ENCODE measurements around the gene MAN1A1. TPM values are rescaled to one million over a fixed set of nuclear protein-coding genes. Genes with fewer than 3 reads are reported as not detected.

Gene MAN1A1
- total and polyA plus RNA-seq, 2 experiments from 2014 or later = 2.0 to 8.7 TPM

DNA sequence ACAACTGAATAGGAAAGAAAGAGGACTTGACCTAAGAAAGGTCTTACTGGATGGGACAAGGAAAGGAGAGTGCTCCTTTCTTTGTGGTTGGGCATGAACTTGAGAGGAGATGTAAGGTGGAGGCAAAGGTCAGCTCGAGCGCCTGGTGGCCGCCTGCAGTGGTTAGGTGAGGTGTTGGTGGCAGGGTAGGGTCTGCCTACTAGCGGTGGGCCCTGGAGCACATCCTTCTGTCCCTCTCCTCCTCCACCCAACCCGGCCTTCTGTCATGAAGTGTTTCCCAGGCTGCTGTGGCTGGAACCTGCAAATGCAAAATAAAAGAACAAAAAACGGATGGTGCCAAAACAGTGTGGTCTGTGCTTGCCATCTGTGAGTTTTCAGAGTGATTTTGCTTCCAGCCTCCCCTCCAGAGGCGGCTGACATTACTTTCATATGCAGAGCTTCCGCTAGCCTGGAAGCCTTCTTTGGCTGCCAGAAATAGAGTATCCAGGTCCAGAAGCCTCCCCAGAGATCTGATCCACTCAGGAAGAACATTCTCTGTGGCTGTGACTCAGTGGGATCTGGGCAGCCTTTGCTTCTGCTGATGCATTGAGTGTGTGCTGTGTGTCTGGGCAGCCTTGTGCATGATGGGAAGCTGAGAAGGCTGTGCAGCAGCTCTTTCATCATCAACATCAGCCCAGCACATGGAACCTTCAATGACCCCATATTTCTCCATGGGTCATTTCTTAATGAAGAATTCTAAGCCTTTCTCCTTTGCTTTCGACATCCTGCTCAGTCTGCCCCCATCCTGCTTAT, 191.3 kb downstream of the MAN1A1 start (continued):
- TF ChIP-seq EZH2 (IDR thresholded peaks at IDR 0.05; ENCODE audit: low read depth, unreplicated experiment) (no peak), POLR2AphosphoS5 (IDR thresholded peaks at IDR 0.05; ENCODE audit: low read depth) (no peak), ZNF331 (CRISPR knock-in tag; IDR thresholded peaks at IDR 0.05; ENCODE audit: low read depth) (no peak), CREB1 (CRISPR knock-in tag; IDR thresholded peaks at IDR 0.05; ENCODE audit: low read depth) (no peak)
- TF ChIP-seq, protein P1, sequence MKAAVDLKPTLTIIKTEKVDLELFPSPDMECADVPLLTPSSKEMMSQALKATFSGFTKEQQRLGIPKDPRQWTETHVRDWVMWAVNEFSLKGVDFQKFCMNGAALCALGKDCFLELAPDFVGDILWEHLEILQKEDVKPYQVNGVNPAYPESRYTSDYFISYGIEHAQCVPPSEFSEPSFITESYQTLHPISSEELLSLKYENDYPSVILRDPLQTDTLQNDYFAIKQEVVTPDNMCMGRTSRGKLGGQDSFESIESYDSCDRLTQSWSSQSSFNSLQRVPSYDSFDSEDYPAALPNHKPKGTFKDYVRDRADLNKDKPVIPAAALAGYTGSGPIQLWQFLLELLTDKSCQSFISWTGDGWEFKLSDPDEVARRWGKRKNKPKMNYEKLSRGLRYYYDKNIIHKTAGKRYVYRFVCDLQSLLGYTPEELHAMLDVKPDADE (IDR thresholded peaks at IDR 0.05) = no peak

DNA sequence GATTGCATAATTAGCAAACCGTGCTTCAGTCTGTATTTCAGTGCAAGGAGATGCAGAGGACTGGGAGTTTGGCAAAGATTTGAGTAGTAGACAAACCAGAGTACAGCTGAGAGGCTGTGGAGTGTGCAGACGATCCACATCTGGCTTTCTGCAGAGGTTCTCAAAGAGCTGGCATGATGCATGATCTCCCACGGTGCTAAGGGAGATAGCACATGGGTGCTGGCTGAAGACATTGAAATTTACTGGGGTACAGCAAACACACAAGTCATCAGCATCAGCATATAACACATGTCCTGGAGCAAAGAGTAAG, 192.1 kb downstream of the MAN1A1 start:
- H3K9me3 Mint-ChIP-seq = no peaks in the 10 kb centered on the region
- TF ChIP-seq ZNF331 (CRISPR knock-in tag; IDR thresholded peaks at IDR 0.05; ENCODE audit: low read depth) (no peak), EZH2phosphoT487 (IDR thresholded peaks at IDR 0.05; ENCODE audit: unreplicated experiment) (no peak), NANOG (IDR thresholded peaks at IDR 0.05; ENCODE audit: borderline replicate concordance) (no peak), ZNF114 (CRISPR knock-in tag; IDR thresholded peaks at IDR 0.05) (no peak), CREB1 (CRISPR knock-in tag; IDR thresholded peaks at IDR 0.05; ENCODE audit: low read depth) (no peak), JUNB (IDR thresholded peaks at IDR 0.05; ENCODE audit: unreplicated experiment) (no peak), STAT1 (IDR thresholded peaks at IDR 0.05; ENCODE audit: unreplicated experiment) (no peak), EZH2 (IDR thresholded peaks at IDR 0.05; ENCODE audit: low read depth, unreplicated experiment) (no peak), POLR2AphosphoS5 (IDR thresholded peaks at IDR 0.05; ENCODE audit: low read depth) (no peak)
- TF ChIP-seq, protein P1 (IDR thresholded peaks at IDR 0.05) = no peak
- TF ChIP-seq, protein P2, sequence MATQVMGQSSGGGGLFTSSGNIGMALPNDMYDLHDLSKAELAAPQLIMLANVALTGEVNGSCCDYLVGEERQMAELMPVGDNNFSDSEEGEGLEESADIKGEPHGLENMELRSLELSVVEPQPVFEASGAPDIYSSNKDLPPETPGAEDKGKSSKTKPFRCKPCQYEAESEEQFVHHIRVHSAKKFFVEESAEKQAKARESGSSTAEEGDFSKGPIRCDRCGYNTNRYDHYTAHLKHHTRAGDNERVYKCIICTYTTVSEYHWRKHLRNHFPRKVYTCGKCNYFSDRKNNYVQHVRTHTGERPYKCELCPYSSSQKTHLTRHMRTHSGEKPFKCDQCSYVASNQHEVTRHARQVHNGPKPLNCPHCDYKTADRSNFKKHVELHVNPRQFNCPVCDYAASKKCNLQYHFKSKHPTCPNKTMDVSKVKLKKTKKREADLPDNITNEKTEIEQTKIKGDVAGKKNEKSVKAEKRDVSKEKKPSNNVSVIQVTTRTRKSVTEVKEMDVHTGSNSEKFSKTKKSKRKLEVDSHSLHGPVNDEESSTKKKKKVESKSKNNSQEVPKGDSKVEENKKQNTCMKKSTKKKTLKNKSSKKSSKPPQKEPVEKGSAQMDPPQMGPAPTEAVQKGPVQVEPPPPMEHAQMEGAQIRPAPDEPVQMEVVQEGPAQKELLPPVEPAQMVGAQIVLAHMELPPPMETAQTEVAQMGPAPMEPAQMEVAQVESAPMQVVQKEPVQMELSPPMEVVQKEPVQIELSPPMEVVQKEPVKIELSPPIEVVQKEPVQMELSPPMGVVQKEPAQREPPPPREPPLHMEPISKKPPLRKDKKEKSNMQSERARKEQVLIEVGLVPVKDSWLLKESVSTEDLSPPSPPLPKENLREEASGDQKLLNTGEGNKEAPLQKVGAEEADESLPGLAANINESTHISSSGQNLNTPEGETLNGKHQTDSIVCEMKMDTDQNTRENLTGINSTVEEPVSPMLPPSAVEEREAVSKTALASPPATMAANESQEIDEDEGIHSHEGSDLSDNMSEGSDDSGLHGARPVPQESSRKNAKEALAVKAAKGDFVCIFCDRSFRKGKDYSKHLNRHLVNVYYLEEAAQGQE (IDR thresholded peaks at IDR 0.05; ENCODE audit: unreplicated experiment) = no peak
- TF ChIP-seq, protein P3, sequence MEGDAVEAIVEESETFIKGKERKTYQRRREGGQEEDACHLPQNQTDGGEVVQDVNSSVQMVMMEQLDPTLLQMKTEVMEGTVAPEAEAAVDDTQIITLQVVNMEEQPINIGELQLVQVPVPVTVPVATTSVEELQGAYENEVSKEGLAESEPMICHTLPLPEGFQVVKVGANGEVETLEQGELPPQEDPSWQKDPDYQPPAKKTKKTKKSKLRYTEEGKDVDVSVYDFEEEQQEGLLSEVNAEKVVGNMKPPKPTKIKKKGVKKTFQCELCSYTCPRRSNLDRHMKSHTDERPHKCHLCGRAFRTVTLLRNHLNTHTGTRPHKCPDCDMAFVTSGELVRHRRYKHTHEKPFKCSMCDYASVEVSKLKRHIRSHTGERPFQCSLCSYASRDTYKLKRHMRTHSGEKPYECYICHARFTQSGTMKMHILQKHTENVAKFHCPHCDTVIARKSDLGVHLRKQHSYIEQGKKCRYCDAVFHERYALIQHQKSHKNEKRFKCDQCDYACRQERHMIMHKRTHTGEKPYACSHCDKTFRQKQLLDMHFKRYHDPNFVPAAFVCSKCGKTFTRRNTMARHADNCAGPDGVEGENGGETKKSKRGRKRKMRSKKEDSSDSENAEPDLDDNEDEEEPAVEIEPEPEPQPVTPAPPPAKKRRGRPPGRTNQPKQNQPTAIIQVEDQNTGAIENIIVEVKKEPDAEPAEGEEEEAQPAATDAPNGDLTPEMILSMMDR (conservative IDR thresholded peaks at IDR 0.05; ENCODE audit: low read depth in 2 of 2) = no peak

More for the DNA sequence above, 192.1 kb downstream of the MAN1A1 start:
- no peaks in the 10 kb centered on the region for H4K20me1 ChIP-seq (replicated peaks; ENCODE audit: insufficient read depth)
- 0 out of 2 replicates have a peak, but pooled peaks cover 4% of the 10 kb centered on the region for H3K9me2 ChIP-seq (ENCODE audit: insufficient read depth)
- Mint-ChIP-seq H3K27ac (no peak overlapping the region), H3K27me3 (ENCODE audit: insufficient read depth, low read depth, poor library complexity) (no peaks in the 10 kb centered on the region), H3K4me1 (no peaks in the 10 kb centered on the region), H3K4me3 (no peak overlapping the region), H3K36me3 (ENCODE audit: low read depth) (no peaks in the 10 kb centered on the region)
- H3K4me2 ChIP-seq = no peak overlapping the region
- DNase-seq (ENCODE audit: low spot score) (no peak), ATAC-seq (no peak)
- H3F3A ChIP-seq (replicated peaks; ENCODE audit: low read depth) = no peaks in the 10 kb centered on the region
- H3K27ac ChIP-seq (ENCODE audit: low read depth) = no peak overlapping the region
- H3K27me3 ChIP-seq (ENCODE audit: insufficient read depth) = no peaks in the 10 kb centered on the region
- 0 out of 2 replicates have a peak overlapping the region, but pooled peaks have one; percentile 32 for H2AFZ ChIP-seq
- H3K4me3 ChIP-seq = no peak overlapping the region
- no peaks in the 10 kb centered on the region for H3K4me1 ChIP-seq (ENCODE audit: insufficient read depth)
- H3K79me2 ChIP-seq (replicated peaks; ENCODE audit: insufficient read depth) = no peaks in the 10 kb centered on the region
- no peaks in the 10 kb centered on the region for H3K36me3 ChIP-seq (ENCODE audit: insufficient read depth)
